Activated naive CD8-positive, alpha-beta T cell (primary cell): Measurements from ENCODE around the gene MICAL3.
A peak's percentile ranks its signal among the peaks of the same experiment; 100 is the strongest.
"Not testable (repeated sequence)": the region's sequence is repeated elsewhere in the genome, so short reads cannot be mapped to it uniquely, and the experiment has no call there.

Source experiments
- H3K27ac Mint-ChIP-seq: one replicate; pipeline ENCODE4 v1.8.0; 2021; ENCODE audit warnings: mixed read lengths
- H3K27me3 Mint-ChIP-seq: one replicate; pipeline ENCODE4 v1.8.0; 2021; ENCODE audit warnings: mixed read lengths
- H3K36me3 Mint-ChIP-seq: one replicate; pipeline ENCODE4 v1.8.0; 2021; ENCODE audit warnings: mixed read lengths
- H3K4me1 Mint-ChIP-seq: one replicate; pipeline ENCODE4 v1.8.0; 2021; ENCODE audit warnings: low read depth, mixed read lengths
- H3K4me3 Mint-ChIP-seq: one replicate; pipeline ENCODE4 v1.8.0; 2021; ENCODE audit warnings: mild to moderate bottlenecking, mixed read lengths
- H3K9me3 Mint-ChIP-seq: one replicate; pipeline ENCODE4 v1.8.0; 2021; ENCODE audit warnings: low read depth, mixed read lengths

MICAL3 gene

DNA sequence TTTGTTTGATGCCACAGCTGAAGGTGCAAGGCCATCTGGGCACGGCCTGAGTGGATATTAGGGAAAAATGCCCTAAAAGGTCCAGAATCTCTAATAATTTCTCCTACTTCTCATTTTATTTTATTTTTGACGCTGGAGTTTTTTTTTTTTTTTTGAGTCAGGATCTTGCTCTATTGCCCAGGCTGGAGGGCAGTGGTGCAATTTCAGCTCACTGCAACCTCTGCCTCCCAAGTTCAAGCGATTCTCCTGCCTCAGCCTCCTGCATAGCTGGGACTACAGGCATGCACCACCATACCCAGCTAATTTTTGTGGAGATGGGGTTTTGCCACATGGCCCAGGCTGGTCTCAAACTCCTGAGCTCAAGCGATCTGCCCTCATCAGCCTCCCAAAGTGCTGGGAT, 1.5 kb upstream of the MICAL3 start:
- Mint-ChIP-seq H3K4me3 (peak overlapping the region; percentile 40), H3K4me1 (peaks cover 14% of the 10 kb centered on the region), H3K27me3 (peaks cover 27% of the 10 kb centered on the region)
- not testable (repeated sequence) for H3K9me3 Mint-ChIP-seq, H3K36me3 Mint-ChIP-seq, H3K27ac Mint-ChIP-seq

DNA sequence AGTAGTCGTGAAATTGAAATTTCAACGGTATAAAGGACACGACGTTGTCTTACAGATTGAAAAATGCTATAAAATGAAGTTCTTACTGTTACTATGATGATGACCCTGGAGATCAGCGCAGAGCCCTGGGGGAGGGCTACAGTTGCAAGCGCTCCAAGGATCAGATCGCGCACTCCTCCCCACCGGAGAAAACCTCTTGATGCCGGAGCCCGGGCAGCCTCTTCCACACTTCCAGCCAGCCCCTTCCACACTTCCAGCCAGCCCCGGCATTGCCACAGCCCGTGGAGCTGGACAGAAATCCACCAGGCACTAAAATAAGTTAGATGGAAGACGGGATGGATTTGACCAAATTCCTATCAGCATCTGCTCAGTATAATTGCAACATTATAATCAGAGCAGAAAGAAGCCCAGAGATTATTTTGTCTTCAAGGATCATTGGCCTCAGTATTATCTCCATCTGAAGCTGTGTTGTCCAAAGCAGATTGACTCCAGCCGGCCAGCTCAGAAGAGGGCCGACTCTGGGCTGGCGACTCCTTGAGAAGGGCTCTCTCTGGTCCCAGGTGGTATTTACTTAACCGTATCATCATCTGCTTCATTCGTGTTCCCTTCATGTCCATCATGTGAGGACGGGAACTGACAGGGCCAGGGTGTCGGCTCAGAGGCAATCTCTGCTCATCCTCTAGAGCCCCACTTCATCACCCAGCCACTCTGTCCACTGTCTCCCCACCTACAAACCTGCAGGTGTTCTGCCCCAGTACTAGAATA, 777 bp upstream of the MICAL3 start:
- Mint-ChIP-seq H3K9me3 (no peaks in the 10 kb centered on the region), H3K27ac (no peak overlapping the region), H3K27me3 (peaks cover 28% of the 10 kb centered on the region), H3K4me3 (peak overlapping the region; percentile 90), H3K4me1 (peaks cover 14% of the 10 kb centered on the region), H3K36me3 (no peaks in the 10 kb centered on the region)

- H3K27me3 Mint-ChIP-seq = peaks cover 28% of the 10 kb centered on the region
- H3K9me3 Mint-ChIP-seq = no peaks in the 10 kb centered on the region
- no peaks in the 10 kb centered on the region for H3K36me3 Mint-ChIP-seq
- H3K4me1 Mint-ChIP-seq = peaks cover 14% of the 10 kb centered on the region
- peak overlapping the region; percentile 92 for H3K4me3 Mint-ChIP-seq
- no peak overlapping the region for H3K27ac Mint-ChIP-seq
Measured at GRCh38 chr22:18023509-18024275, 669 bp downstream of the MICAL3 start.

- Mint-ChIP-seq H3K4me1 (peaks cover 14% of the 10 kb centered on the region), H3K9me3 (no peaks in the 10 kb centered on the region), H3K4me3 (peak overlapping the region; percentile 65), H3K27me3 (peaks cover 28% of the 10 kb centered on the region), H3K36me3 (no peaks in the 10 kb centered on the region), H3K27ac (no peak overlapping the region)
Measured at GRCh38 chr22:18022876-18023275, 1.5 kb downstream of the MICAL3 start.

DNA sequence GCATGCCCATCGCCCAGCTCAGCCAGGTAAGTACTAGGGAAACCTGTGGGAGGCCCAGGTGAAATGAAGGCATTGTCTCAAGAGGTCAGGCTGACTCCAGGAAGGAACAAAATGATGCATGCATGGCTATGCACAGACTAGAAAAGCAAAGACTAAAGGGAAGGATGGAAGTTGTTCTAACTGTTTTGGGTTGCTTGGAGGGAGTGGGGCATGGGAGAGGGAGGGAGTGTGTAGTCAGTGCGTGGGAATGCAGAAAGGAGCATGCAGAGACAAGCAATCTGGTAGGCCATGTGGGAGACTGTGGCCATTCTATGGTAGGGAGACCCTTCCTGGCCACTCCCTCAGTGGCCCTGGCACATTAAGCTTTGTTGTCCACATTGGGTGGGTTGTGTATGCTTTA, 2.9 kb downstream of the MICAL3 start:
- Mint-ChIP-seq H3K27ac (no peak overlapping the region), H3K4me3 (no peak overlapping the region), H3K9me3 (no peaks in the 10 kb centered on the region), H3K36me3 (no peaks in the 10 kb centered on the region), H3K4me1 (peaks cover 14% of the 10 kb centered on the region), H3K27me3 (peaks cover 25% of the 10 kb centered on the region)

- H3K4me1 Mint-ChIP-seq = peaks cover 14% of the 10 kb centered on the region
- H3K4me3 Mint-ChIP-seq, H3K27ac Mint-ChIP-seq, H3K9me3 Mint-ChIP-seq, H3K36me3 Mint-ChIP-seq: not testable (repeated sequence)
- peaks cover 25% of the 10 kb centered on the region for H3K27me3 Mint-ChIP-seq
Measured at GRCh38 chr22:18020743-18021142, 3.6 kb downstream of the MICAL3 start.

DNA sequence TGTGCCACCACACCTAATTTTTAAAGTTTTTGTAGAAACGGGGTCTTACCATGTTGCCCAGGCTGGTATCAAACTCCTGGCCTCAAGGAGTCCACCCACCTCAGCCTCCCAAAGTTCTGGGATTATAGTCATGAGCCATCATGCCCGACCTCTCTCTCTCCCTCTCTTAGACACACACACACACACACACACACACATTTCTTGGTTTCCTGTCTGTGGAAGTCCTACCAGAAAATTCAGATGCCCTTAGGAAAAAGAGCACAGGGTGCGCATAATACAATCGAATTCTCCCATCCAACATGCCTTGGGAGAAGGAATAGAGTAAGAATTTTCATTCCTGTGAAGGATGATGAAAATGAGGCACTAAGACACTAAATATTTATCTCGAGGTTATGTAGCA, 10.4 kb downstream of the MICAL3 start:
- no peaks in the 10 kb centered on the region for H3K36me3 Mint-ChIP-seq
- no peaks in the 10 kb centered on the region for H3K27me3 Mint-ChIP-seq
- H3K4me3 Mint-ChIP-seq = no peak overlapping the region
- no peaks in the 10 kb centered on the region for H3K4me1 Mint-ChIP-seq
- no peaks in the 10 kb centered on the region for H3K9me3 Mint-ChIP-seq
- no peak overlapping the region for H3K27ac Mint-ChIP-seq

GRCh38 chr22:18013436-18013835, 10.9 kb downstream of the MICAL3 start:
- no peaks in the 10 kb centered on the region for H3K27me3 Mint-ChIP-seq
- H3K36me3 Mint-ChIP-seq = no peaks in the 10 kb centered on the region
- H3K4me1 Mint-ChIP-seq = no peaks in the 10 kb centered on the region
- no peak overlapping the region for H3K4me3 Mint-ChIP-seq
- H3K27ac Mint-ChIP-seq = no peak overlapping the region
- H3K9me3 Mint-ChIP-seq = no peaks in the 10 kb centered on the region

- no peak overlapping the region for H3K4me3 Mint-ChIP-seq
- H3K4me1 Mint-ChIP-seq = no peaks in the 10 kb centered on the region
- no peaks in the 10 kb centered on the region for H3K36me3 Mint-ChIP-seq
- H3K9me3 Mint-ChIP-seq = no peaks in the 10 kb centered on the region
- H3K27ac Mint-ChIP-seq = no peak overlapping the region
- no peaks in the 10 kb centered on the region for H3K27me3 Mint-ChIP-seq
Measured at GRCh38 chr22:18012531-18012930, 11.8 kb downstream of the MICAL3 start.

GRCh38 chr22:18010266-18010665, 14.1 kb downstream of the MICAL3 start:
- Mint-ChIP-seq H3K9me3 (no peaks in the 10 kb centered on the region), H3K27ac (no peak overlapping the region), H3K27me3 (no peaks in the 10 kb centered on the region), H3K4me3 (no peak overlapping the region), H3K4me1 (no peaks in the 10 kb centered on the region), H3K36me3 (no peaks in the 10 kb centered on the region)

GRCh38 chr22:18008136-18008535, 16.2 kb downstream of the MICAL3 start:
- Mint-ChIP-seq H3K4me1 (peaks cover 3% of the 10 kb centered on the region), H3K4me3 (no peak overlapping the region), H3K9me3 (no peaks in the 10 kb centered on the region), H3K27me3 (no peaks in the 10 kb centered on the region), H3K27ac (no peak overlapping the region), H3K36me3 (no peaks in the 10 kb centered on the region)

DNA sequence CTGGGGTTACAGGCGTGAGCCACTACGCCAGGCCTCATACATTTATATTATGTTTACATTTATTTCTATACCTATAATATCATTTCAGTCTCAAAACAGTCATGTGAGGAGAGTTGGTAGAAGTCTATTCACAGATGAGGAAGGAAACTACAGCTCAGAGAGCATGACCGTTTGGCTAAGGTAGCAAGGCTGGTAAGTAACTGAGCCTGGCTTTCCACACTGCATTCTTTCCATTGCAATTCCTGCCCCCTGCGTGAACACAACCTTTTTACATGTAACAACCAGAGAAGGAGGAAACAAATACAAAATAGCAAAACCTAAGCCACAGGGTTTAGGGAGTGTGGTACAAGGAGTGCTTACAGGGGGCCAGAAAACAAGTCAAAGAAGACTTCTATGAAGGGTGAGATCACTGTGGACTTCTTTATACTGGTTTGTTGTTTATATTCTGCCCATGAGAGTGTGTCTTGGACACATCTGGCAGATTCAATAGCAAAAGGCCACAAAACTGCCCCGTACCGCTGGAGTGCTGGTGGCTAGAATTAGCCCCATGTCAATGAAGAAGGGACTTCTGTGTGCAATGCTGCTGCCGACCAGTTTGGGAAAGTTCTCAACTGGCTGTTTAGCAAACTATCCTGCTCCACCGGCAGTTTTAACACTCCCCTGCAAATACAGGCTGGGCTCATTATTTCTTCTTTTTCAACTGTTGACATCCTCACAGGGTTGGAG, 19.0 kb downstream of the MICAL3 start:
- no peak overlapping the region for H3K27ac Mint-ChIP-seq

GRCh38 chr22:18001894-18002315, 22.5 kb downstream of the MICAL3 start:
- not testable (repeated sequence) for H3K27me3 Mint-ChIP-seq, H3K9me3 Mint-ChIP-seq, H3K36me3 Mint-ChIP-seq
- Mint-ChIP-seq H3K4me3 (peak overlapping the region; percentile 94), H3K4me1 (peaks cover 37% of the 10 kb centered on the region), H3K27ac (peak overlapping the region; percentile 98)

More for the DNA sequence above, 19.0 kb downstream of the MICAL3 start:
- Mint-ChIP-seq H3K36me3 (peaks cover 2% of the 10 kb centered on the region), H3K27me3 (no peaks in the 10 kb centered on the region), H3K4me3 (no peak overlapping the region), H3K9me3 (no peaks in the 10 kb centered on the region), H3K4me1 (peaks cover 13% of the 10 kb centered on the region)

DNA sequence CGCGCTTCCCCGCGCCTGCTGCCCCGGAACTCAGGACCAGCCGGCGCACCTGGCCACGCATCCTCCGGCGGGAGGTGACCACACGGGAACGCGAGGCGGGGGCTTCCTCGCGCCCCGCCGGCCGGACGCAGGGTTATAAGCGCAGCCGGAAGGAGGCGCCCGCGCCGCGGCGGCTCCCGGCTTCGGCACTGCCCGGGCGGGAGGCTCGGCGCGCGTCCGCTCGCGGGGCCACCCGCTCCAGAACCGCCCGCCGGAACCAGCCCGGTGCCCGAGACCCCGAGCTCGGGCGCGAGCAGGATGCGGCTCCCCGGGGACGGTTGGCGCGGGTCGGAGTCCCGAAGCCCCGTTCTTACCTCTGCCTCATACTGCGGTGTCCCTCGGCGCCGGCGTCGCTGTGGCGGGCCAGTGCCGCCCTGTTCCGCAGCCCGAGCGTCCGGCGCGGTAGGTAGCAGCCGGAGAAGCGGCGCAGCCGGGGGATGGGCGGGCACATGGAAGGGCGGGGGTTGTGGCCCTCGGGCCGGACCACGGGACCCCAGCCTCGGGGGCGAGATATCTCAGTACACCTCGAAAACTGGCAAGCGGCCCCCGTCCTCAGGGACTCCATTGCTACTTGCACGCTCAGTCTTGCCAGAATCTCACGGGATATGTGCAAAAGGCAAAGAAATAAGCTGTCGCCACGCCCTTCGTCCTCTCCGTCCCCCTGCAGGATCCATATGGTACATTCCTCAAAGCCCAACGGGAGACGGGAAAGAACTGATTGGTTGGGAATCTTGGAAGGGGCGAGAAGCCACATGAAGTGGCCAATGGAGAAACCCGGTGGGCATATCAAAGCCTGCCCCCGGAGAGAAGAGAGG, 23.1 kb downstream of the MICAL3 start:
- H3K4me1 Mint-ChIP-seq = peaks cover 43% of the 10 kb centered on the region
- no peaks in the 10 kb centered on the region for H3K9me3 Mint-ChIP-seq
- no peaks in the 10 kb centered on the region for H3K27me3 Mint-ChIP-seq
- H3K36me3 Mint-ChIP-seq = peaks cover 2% of the 10 kb centered on the region
- peak overlapping the region; percentile 94 for H3K4me3 Mint-ChIP-seq
- H3K27ac Mint-ChIP-seq = peak overlapping the region; percentile 98
